Ovary (tissue), 9 donors: ENCODE measurements around the gene SIX2. TPM values are rescaled to one million over a fixed set of nuclear protein-coding genes. Genes with fewer than 3 reads are reported as not detected.

ENCODE experiments used
- DNase-seq, 5 donors: peaks; one replicate each; pipeline ENCODE4 v3.0.0-alpha.2; 2019 to 2020
- H3K27ac ChIP-seq, 2 donors: fragments of 200-600 bp; one replicate each; pipeline versions ENCODE4 v1.5.1 to v1.8.0; 2019 to 2022
- H3K27me3 ChIP-seq: fragments of 200-600 bp; one replicate; pipeline ENCODE4 v1.8.0; 2022
- H3K36me3 ChIP-seq: fragments of 200-600 bp; sonication (generic); one replicate; pipeline ENCODE4 v1.5.1; 2019
- H3K4me1 ChIP-seq: one replicate; pipeline ENCODE4 v1.8.1; 2013; ENCODE audit warnings: mild to moderate bottlenecking, moderate library complexity; ENCODE audit not compliant: insufficient read depth
- H3K4me3 ChIP-seq: fragments of 200-600 bp; sonication (generic); one replicate; pipeline ENCODE4 v1.5.1; 2017
- H3K9me3 ChIP-seq, 2 donors: fragments of 200-600 bp in 1 of 2; sonication (generic) in 1 of 2; one replicate each; pipeline versions ENCODE4 v1.5.1 to v1.8.1; 2013 to 2019; ENCODE audit warnings: mild to moderate bottlenecking in 1 of 2, moderate library complexity in 1 of 2
- CTCF ChIP-seq, 3 donors: fragments of 450-650 bp in 2 of 3; fragments of 200-600 bp in 1 of 3; IDR thresholded peaks; one replicate each; pipeline versions ENCODE4 v1.5.1 to v1.8.0; 2016 to 2022; ENCODE audit warnings: antibody characterized with exemption in 3 of 3, mild to moderate bottlenecking in 1 of 3
- EP300 ChIP-seq: sonication (generic); formaldehyde crosslinking; IDR thresholded peaks from one replicate; pipeline ENCODE4 v1.6.1; 2017; ENCODE audit warnings: antibody characterized with exemption
- POLR2A ChIP-seq: fragments of 450-650 bp; IDR thresholded peaks from one replicate; pipeline ENCODE4 v1.6.1; 2017; ENCODE audit warnings: antibody characterized with exemption, mild to moderate bottlenecking, moderate library complexity
- WGBS, 3 donors: extraction: QIAGEN DNeasy Blood & Tissue Kit in 1 of 3; methylation state at CpG; one replicate each; pipeline versions ENCODE4 v1.1.5 to v1.1.7; 2013 to 2017; 5-methylcytosine and 5-hydroxymethylcytosine counted together
- intact Hi-C, 4 donors: fragments of 100-400 bp; cut with DNase I; formaldehyde crosslinking; loops; one replicate each; pipeline versions ENCODE4 v1.11.0 to v1.15.1; 2022 to 2023
- polyA plus RNA-seq, 2 donors: library from polyadenylated mRNA; stranded (reverse); fragments of 200-250 nt in 1 of 2; fragments of 350-450 nt in 1 of 2; fragmentation: Illumina TruSeq in 1 of 2; extraction: RNeasy Lipid Tissue Mini Kit (QIAGEN cat#74804) in 1 of 2; gene quantifications; one replicate each; pipeline ENCODE4 v1.2.3, GENCODE V29; 2013 to 2014
- total RNA-seq, 7 donors: library from RNA; depleted of rRNA in 2 of 7; stranded (reverse); fragments of >200 nt in 2 of 7; fragmentation: NEBNext Ultra II Directional in 3 of 7; extraction: Animal tissue kit (Norgen Biotek cat#: 25700) in 3 of 7; gene quantifications; one replicate each; pipeline versions ENCODE4 v1.1.0 to v1.2.4, GENCODE V29; 2016 to 2023
- donor health status: DM: no; HTN: no; CAD: no; lungs with moderate emphysema.
- donor health status: DM: no; HTN: no; CAD: no.
- donor health status: Bipolar disorder and iron deficiency.
- donor health status: DM: yes; HTN: yes; CAD: no.
- donor health status: DM: no; HTN: no; CAD: no.
- donor health status: DM: yes; HTN: yes; CAD: no.

The SIX2 gene
- total and polyA plus RNA-seq, 9 donors, result 0.06 to 0.46 (median 0.16) TPM; not detected in 3

- 79 to 83% (median 81%) methylated on average over 4 of the region's 4 CpGs for WGBS, 3 donors
- no peaks in the 10 kb centered on the region for H3K4me1 ChIP-seq
- no peaks in the 10 kb centered on the region for H3K27me3 ChIP-seq
- TF ChIP-seq EP300 (no peak), CTCF (IDR thresholded peaks at IDR 0.05) (no peak), POLR2A (no peak)
- H3K27ac ChIP-seq, result no peak overlapping the region
- no peaks in the 10 kb centered on the region for H3K9me3 ChIP-seq
- no peak overlapping the region for H3K4me3 ChIP-seq
- intact Hi-C loops, result no loop called here
- no peak for DNase-seq
- no peaks in the 10 kb centered on the region for H3K36me3 ChIP-seq
These were observed 17.7 kb upstream of the SIX2 start for GRCh38 chr2:45026924-45027450.

- Histone ChIP-seq H3K4me3 (no peak overlapping the region), H3K9me3 (no peaks in the 10 kb centered on the region), H3K36me3 (no peaks in the 10 kb centered on the region), H3K4me1 (no peaks in the 10 kb centered on the region), H3K27ac (no peak overlapping the region), H3K27me3 (no peaks in the 10 kb centered on the region)
- TF ChIP-seq POLR2A, result no peak
- no peak for TF ChIP-seq EP300
- no peak for TF ChIP-seq CTCF (IDR thresholded peaks at IDR 0.05)
- 48 to 56% (median 51%) methylated on average over 7 of the region's 7 CpGs for WGBS, 3 donors
- intact Hi-C loops, result no loop called here
- DNase-seq, result no peak
These were observed 15.5 kb upstream of the SIX2 start for GRCh38 chr2:45024600-45025291.

- no peaks in the 10 kb centered on the region for H3K9me3 ChIP-seq
- 78 to 82% (median 80%) methylated on average over 5 of the region's 5 CpGs for WGBS, 3 donors
- no peaks in the 10 kb centered on the region for H3K4me1 ChIP-seq
- intact Hi-C loops, result no loop called here
- DNase-seq, result no peak
- no peak for TF ChIP-seq EP300
- TF ChIP-seq CTCF (IDR thresholded peaks at IDR 0.05), result no peak
- TF ChIP-seq POLR2A, result no peak
- no peaks in the 10 kb centered on the region for H3K36me3 ChIP-seq
- H3K27ac ChIP-seq, result no peak overlapping the region
- H3K4me3 ChIP-seq, result no peak overlapping the region
- no peaks in the 10 kb centered on the region for H3K27me3 ChIP-seq
These were observed 14.8 kb upstream of the SIX2 start for GRCh38 chr2:45024097-45024496.

GRCh38 chr2:45020439-45020838, 11.2 kb upstream of the SIX2 start:
- intact Hi-C loops, result no loop called here
- WGBS, 3 donors, result 78 to 81% (median 81%) methylated on average over 3 of the region's 3 CpGs

More at GRCh38 chr2:45020439-45020838, 11.2 kb upstream of the SIX2 start:
- no peaks in the 10 kb centered on the region for H3K4me1 ChIP-seq
- no peak for DNase-seq
- no peak overlapping the region for H3K27ac ChIP-seq
- no peak overlapping the region for H3K4me3 ChIP-seq
- no peaks in the 10 kb centered on the region for H3K9me3 ChIP-seq
- H3K36me3 ChIP-seq, result no peaks in the 10 kb centered on the region
- TF ChIP-seq POLR2A (no peak), EP300 (no peak), CTCF (IDR thresholded peaks at IDR 0.05) (no peak)
- no peaks in the 10 kb centered on the region for H3K27me3 ChIP-seq
